Stimulated activated effector memory CD8-positive, alpha-beta T cell treated with anti-CD3 and anti-CD28 coated beads, Interleukin-12 subunit alpha, Interleukin-12 subunit beta, amount 100 ng/mL, for 72 hours (primary cell): ENCODE data around the gene CFAP410.
"Not testable (repeated sequence)": the region's sequence is repeated elsewhere in the genome, so short reads cannot be mapped to it uniquely, and the experiment has no call there.

Experiments
- ATAC-seq: fragments of 150-1000 bp; cut with Tn5 transposase; 2 replicates; pipeline ENCODE4 v1.10.0; 2021
- DNase-seq, 2 donors: peaks; one replicate each; pipeline ENCODE4 v3.0.0; 2021 to 2022; ENCODE audit warnings: low spot score in 2 of 2
- H3K27ac Mint-ChIP-seq: one replicate; pipeline ENCODE4 v1.8.0; 2022; ENCODE audit warnings: mild to moderate bottlenecking, mixed read lengths
- H3K36me3 Mint-ChIP-seq: one replicate; pipeline ENCODE4 v1.8.0; 2022; ENCODE audit warnings: mild to moderate bottlenecking, mixed read lengths
- H3K4me1 Mint-ChIP-seq: one replicate; pipeline ENCODE4 v1.8.0; 2022; ENCODE audit warnings: mixed read lengths
- H3K4me3 Mint-ChIP-seq: one replicate; pipeline ENCODE4 v1.8.0; 2022; ENCODE audit warnings: mild to moderate bottlenecking, mixed read lengths
- H3K9me3 Mint-ChIP-seq: one replicate; pipeline ENCODE4 v1.8.0; 2022; ENCODE audit warnings: mixed read lengths

The CFAP410 gene

GRCh38 chr21:44286716-44287632 lies 52.2 kb downstream of the CFAP410 start:
- ATAC-seq (no peak), DNase-seq (no peak)
- Mint-ChIP-seq H3K36me3 (no peaks in the 10 kb centered on the region), H3K9me3 (no peaks in the 10 kb centered on the region), H3K4me3 (no peak overlapping the region), H3K4me1 (peaks cover 3% of the 10 kb centered on the region), H3K27ac (no peak overlapping the region)

- no peak overlapping the region for H3K4me3 Mint-ChIP-seq
- no peaks in the 10 kb centered on the region for H3K9me3 Mint-ChIP-seq
- no peak for ATAC-seq
- H3K4me1 Mint-ChIP-seq = no peaks in the 10 kb centered on the region
- no peaks in the 10 kb centered on the region for H3K36me3 Mint-ChIP-seq
- DNase-seq = no peak
- H3K27ac Mint-ChIP-seq = no peak overlapping the region
Observed at GRCh38 chr21:44286086-44286715, 53.0 kb downstream of the CFAP410 start.

GRCh38 chr21:44285138-44285992 lies 53.8 kb downstream of the CFAP410 start, which contains the start of gene AIRE:
Gene AIRE, plus strand, starts transcription at chr21:44285876. Its CDS starts 131 bp downstream, at chr21:44286007.
- Mint-ChIP-seq H3K27ac (no peak within 1 kb of the TSS), H3K36me3 (no peaks in the 10 kb centered on the region), H3K4me1 (no peaks in the 10 kb centered on the region), H3K4me3 (no peak within 1 kb of the TSS), H3K9me3 (no peaks in the 10 kb centered on the region)
- DNase-seq (no peak), ATAC-seq (no peak)

GRCh38 chr21:44283948-44284347 lies 55.2 kb downstream of the CFAP410 start:
- Mint-ChIP-seq H3K27ac (no peak overlapping the region), H3K4me3 (no peak overlapping the region), H3K4me1 (no peaks in the 10 kb centered on the region), H3K36me3 (no peaks in the 10 kb centered on the region), H3K9me3 (no peaks in the 10 kb centered on the region)
- no peak for DNase-seq
- no peak for ATAC-seq

GRCh38 chr21:44283211-44283785 lies 55.9 kb downstream of the CFAP410 start:
- ATAC-seq, H3K4me1 Mint-ChIP-seq, H3K9me3 Mint-ChIP-seq, DNase-seq, H3K4me3 Mint-ChIP-seq, H3K36me3 Mint-ChIP-seq: not testable (repeated sequence)
- peak overlapping the region; percentile 41 for H3K27ac Mint-ChIP-seq

- ATAC-seq = no peak
- Mint-ChIP-seq H3K36me3 (no peaks in the 10 kb centered on the region), H3K4me1 (no peaks in the 10 kb centered on the region), H3K4me3 (no peak overlapping the region), H3K27ac (no peak overlapping the region), H3K9me3 (no peaks in the 10 kb centered on the region)
- DNase-seq = no peak
Observed at GRCh38 chr21:44282370-44282769, 56.8 kb downstream of the CFAP410 start.

- Mint-ChIP-seq H3K36me3 (no peaks in the 10 kb centered on the region), H3K27ac (no peak overlapping the region), H3K4me3 (no peak overlapping the region), H3K9me3 (no peaks in the 10 kb centered on the region), H3K4me1 (no peaks in the 10 kb centered on the region)
- DNase-seq (no peak), ATAC-seq (no peak)
Observed at GRCh38 chr21:44281801-44282200, 57.4 kb downstream of the CFAP410 start.

GRCh38 chr21:44279354-44280260 lies 59.6 kb downstream of the CFAP410 start:
- Mint-ChIP-seq H3K4me3 (no peak overlapping the region), H3K27ac (peak overlapping the region; percentile 43), H3K36me3 (no peaks in the 10 kb centered on the region), H3K4me1 (no peaks in the 10 kb centered on the region), H3K9me3 (no peaks in the 10 kb centered on the region)
- ATAC-seq = no peak
- no peak for DNase-seq
